HG03097 (cell line): ENCODE data around the gene GAGE13.
"Not testable (repeated sequence)": the region's sequence is repeated elsewhere in the genome, so short reads cannot be mapped to it uniquely, and the experiment has no call there.

Source experiments
- ATAC-seq: cut with Tn5 transposase; IDR thresholded peaks from one replicate; pipeline ENCODE4 v1.9.1; 2021; ENCODE audit not compliant: unreplicated experiment, low FRiP score

The GAGE13 gene

DNA sequence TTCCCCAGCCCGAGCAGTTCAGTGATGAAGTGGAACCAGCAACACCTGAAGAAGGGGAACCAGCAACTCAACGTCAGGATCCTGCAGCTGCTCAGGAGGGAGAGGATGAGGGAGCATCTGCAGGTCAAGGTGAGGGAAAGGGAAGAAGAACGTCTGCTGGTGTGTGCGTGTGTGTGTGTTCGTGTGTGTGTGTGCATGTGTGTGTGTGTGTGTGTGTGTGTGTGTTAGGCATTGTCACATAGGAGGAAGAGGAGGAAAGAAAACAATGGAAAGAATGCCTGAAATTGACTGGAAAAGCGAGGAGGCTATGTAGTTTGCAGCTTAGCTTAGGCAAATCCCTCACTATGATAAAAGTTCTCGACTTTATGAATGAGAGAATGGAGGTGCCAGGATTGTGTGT lies 7.6 kb upstream of the GAGE13 start:
- not testable (repeated sequence) for ATAC-seq

- not testable (repeated sequence) for ATAC-seq
Measured at GRCh38 chrX:49330421-49330820, 961 bp upstream of the GAGE13 start.

GRCh38 chrX:49331841-49332240 lies 459 bp downstream of the GAGE13 start:
- not testable (repeated sequence) for ATAC-seq

- ATAC-seq: not testable (repeated sequence)
Measured at GRCh38 chrX:49341449-49341848, 10.1 kb downstream of the GAGE13 start.

GRCh38 chrX:49344496-49345175 lies 13.3 kb downstream of the GAGE13 start:
- ATAC-seq: not testable (repeated sequence)

DNA sequence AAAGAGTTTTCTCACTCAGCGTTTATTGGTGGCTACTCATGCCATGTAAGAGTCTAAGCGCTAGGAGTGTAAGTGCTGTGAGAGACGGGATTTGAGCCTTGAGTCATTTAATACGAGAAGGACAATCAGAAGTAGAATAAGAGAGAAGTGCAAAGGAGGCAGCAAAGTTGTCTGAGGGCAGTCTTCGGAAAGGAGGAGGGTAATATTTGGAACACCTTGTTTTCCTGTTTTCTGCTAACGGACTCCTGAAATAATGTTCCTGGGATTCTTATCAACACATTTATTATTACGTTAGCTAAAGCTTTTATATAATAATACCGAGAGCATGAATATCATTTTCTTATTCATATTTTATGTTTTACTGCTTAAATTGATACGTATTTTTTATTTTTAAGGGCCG lies 14.0 kb downstream of the GAGE13 start:
- ATAC-seq: not testable (repeated sequence)

- not testable (repeated sequence) for ATAC-seq
Measured at GRCh38 chrX:49346150-49346549, 14.8 kb downstream of the GAGE13 start.
